SJCRH30 (cell line): ENCODE data around the gene GPC5. TPM values are rescaled to one million over a fixed set of nuclear protein-coding genes. Genes with fewer than 3 reads are reported as not detected.

Source experiments
- DNase-seq, 2 experiments: peaks; one replicate each; pipeline ENCODE4 v3.0.0-alpha.2; 2015 to 2020
- H3K27ac ChIP-seq: fragments of 250-450 bp; sonication (Bioruptor Pico); 2 replicates; pipeline ENCODE4 v1.5.1; 2020; ENCODE audit warnings: mild to moderate bottlenecking, moderate library complexity
- H3K27me3 ChIP-seq: fragments of 250-450 bp; sonication (Bioruptor Pico); 2 replicates; pipeline ENCODE4 v1.5.1; 2020; ENCODE audit warnings: mild to moderate bottlenecking, moderate library complexity
- H3K36me3 ChIP-seq: fragments of 250-450 bp; sonication (Bioruptor Pico); 2 replicates; pipeline ENCODE4 v1.5.1; 2020; ENCODE audit warnings: mild to moderate bottlenecking, moderate library complexity
- H3K4me1 ChIP-seq: fragments of 250-450 bp; sonication (Bioruptor Pico); 2 replicates; pipeline ENCODE4 v1.5.1; 2020; ENCODE audit warnings: mild to moderate bottlenecking, moderate library complexity
- H3K4me3 ChIP-seq: fragments of 250-450 bp; sonication (Bioruptor Pico); 2 replicates; pipeline ENCODE4 v1.5.1; 2020; ENCODE audit warnings: mild to moderate bottlenecking, moderate library complexity
- H3K9me3 ChIP-seq: fragments of 250-450 bp; sonication (Bioruptor Pico); replicated peaks from 2 replicates; pipeline ENCODE4 v1.5.1; 2020; ENCODE audit warnings: mild to moderate bottlenecking, moderate library complexity
- total RNA-seq: library from RNA; depleted of rRNA; stranded (reverse); fragments of >200 nt; shearing (Covaris generic); gene quantifications from 2 replicates; pipeline ENCODE4 v1.2.3, GENCODE V29; 2014

Gene GPC5
- total RNA-seq, 1 experiment from 2014 or later = 0.49 TPM

DNA sequence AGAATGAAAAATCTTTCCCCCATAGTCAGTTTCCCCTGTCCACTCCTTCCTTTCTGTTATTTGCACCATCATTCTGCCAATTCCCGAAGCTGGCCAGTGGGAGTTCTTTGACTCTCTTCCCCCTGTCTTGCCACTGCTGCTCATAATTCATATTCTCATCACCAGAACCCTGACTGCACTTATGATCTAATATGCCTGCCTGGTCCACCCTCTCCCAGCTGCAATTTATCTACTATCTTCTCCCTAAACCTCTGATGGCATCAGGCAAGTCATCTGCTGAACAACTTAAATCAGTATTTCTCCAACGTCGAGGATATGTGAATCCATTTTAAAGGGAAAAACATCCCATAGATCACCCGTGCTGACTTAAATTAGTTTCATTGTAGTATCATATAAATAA is 1370.2 kb downstream of the GPC5 start:
- H3K27ac ChIP-seq = no peak overlapping the region
- no peaks in the 10 kb centered on the region for H3K9me3 ChIP-seq
- H3K27me3 ChIP-seq = no peaks in the 10 kb centered on the region; the same call in 1 of the 2 replicates
- no peak overlapping the region for H3K4me3 ChIP-seq
- DNase-seq = no peak
- no peaks in the 10 kb centered on the region for H3K4me1 ChIP-seq
- H3K36me3 ChIP-seq = no peaks in the 10 kb centered on the region

GRCh38 chr13:92769046-92769445 is 1370.6 kb downstream of the GPC5 start:
- H3K27me3 ChIP-seq = no peaks in the 10 kb centered on the region; the same call in 1 of the 2 replicates
- no peak overlapping the region for H3K27ac ChIP-seq
- DNase-seq = no peak
- no peaks in the 10 kb centered on the region for H3K9me3 ChIP-seq
- H3K4me1 ChIP-seq = no peaks in the 10 kb centered on the region
- no peak overlapping the region for H3K4me3 ChIP-seq
- no peaks in the 10 kb centered on the region for H3K36me3 ChIP-seq

DNA sequence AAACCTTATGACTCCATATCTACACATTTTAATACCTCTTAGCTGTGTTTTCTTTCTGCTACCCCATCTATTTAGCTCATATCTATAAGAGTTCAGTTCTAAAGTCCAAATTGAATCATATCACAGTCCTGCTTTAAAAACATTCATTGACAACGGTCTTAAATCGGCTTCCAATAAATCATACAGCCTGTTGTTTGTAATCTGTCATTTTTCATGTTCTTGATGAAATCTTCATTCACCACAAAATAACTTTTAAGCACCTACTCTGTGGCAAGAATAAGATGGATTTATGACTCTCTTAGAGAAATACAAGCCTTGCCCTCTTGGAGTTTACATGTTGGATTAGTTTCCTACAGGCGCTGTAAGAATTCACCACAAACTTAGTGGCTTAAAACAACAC is 1377.2 kb downstream of the GPC5 start:
- DNase-seq = no peak
- Histone ChIP-seq H3K9me3 (no peaks in the 10 kb centered on the region), H3K27ac (no peak overlapping the region), H3K36me3 (no peaks in the 10 kb centered on the region), H3K4me1 (no peaks in the 10 kb centered on the region), H3K27me3 (no peaks in the 10 kb centered on the region), H3K4me3 (no peak overlapping the region)

DNA sequence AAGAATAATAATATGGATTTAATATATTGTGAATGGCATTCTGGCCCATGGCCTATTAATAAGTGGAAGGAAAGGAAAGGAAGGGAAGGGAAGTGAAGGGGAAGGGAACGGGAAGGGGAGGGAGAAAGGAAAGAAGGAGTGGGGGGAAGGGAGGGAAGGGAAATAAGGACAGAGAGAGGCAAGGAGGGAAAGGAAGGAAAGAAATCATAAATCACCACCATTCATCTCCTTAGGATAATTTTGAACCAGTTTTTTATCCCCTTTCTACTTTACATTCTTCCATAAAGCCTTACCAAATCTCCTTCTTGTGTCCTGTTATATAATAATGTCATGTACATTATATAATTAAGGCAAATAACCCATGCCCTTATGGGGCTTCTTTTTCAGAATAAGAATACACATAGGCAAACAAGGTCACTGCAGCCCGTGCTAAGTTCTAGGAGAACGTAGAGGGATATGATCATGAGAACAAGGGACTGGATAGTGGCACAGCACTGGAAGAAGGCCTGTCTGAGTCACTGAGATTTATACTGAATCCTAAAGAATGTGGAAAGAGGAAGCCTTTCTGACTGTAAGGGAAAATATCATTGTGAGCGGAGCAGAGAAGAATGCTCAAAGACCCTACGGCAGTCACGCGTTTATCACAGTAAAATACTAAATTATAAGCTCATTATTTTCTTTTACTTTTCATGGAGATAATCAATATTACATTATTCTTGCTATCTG is 1383.7 kb downstream of the GPC5 start:
- Histone ChIP-seq H3K27ac (no peak overlapping the region), H3K9me3 (no peaks in the 10 kb centered on the region), H3K27me3 (no peaks in the 10 kb centered on the region), H3K36me3 (no peaks in the 10 kb centered on the region), H3K4me1 (no peaks in the 10 kb centered on the region), H3K4me3 (no peak overlapping the region)
- DNase-seq = no peak

DNA sequence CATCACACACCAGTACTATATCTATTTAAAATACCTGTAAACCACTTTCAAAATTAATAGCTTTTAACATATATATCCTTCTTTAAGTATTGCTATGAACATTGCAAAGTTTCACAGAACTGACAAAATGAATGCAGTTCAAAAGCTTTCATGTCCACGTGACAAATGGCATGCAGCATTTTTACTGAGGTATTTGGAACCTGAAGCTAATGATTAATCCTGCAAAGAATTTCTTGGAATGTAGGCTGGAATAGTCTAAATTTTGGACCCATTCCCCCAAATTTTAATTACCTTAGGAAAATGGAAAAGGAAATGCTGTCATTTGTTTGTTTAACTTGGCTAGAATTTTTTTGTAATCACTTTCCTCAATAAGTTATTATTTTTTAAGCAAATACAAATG is 1404.4 kb downstream of the GPC5 start:
- peaks cover 21% of the 10 kb centered on the region for H3K4me1 ChIP-seq
- no peaks in the 10 kb centered on the region; the same call in 1 of the 2 replicates for H3K9me3 ChIP-seq
- no peak for DNase-seq
- H3K27me3 ChIP-seq = no peaks in the 10 kb centered on the region
- H3K36me3 ChIP-seq = no peaks in the 10 kb centered on the region
- no peak overlapping the region for H3K4me3 ChIP-seq
- no peak overlapping the region for H3K27ac ChIP-seq

GRCh38 chr13:92804346-92804745 is 1405.9 kb downstream of the GPC5 start:
- no peak for DNase-seq
- Histone ChIP-seq H3K36me3 (no peaks in the 10 kb centered on the region), H3K27me3 (no peaks in the 10 kb centered on the region), H3K9me3 (no peaks in the 10 kb centered on the region; the same call in 1 of the 2 replicates), H3K27ac (no peak overlapping the region), H3K4me1 (peaks cover 18% of the 10 kb centered on the region), H3K4me3 (no peak overlapping the region)

DNA sequence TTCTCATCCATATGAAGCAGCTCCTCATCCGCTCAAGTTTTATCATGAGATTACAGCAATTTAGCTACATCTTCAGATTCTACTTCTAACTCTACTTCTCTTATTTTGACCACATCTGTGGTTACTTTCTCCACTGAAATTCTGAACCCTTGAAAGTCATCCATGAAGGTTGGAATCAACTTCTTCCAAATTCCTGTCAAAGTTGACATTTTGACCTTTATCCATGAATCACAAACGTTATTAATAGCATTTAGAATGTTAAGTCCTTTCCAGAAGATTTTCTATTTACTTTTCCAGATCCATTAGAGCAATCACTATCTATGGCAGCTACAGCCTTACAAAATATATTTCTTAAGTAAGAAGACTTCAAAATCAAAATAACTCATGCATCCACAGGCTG is 1406.5 kb downstream of the GPC5 start:
- no peak overlapping the region for H3K27ac ChIP-seq
- DNase-seq = no peak

GRCh38 chr13:92805766-92806165 is 1407.3 kb downstream of the GPC5 start:
- no peaks in the 10 kb centered on the region; the same call in 1 of the 2 replicates for H3K9me3 ChIP-seq
- H3K27ac ChIP-seq = no peak overlapping the region
- H3K4me3 ChIP-seq = no peak overlapping the region
- no peaks in the 10 kb centered on the region for H3K36me3 ChIP-seq
- H3K4me1 ChIP-seq = peaks cover 7% of the 10 kb centered on the region; the same call in 1 of the 2 replicates
- H3K27me3 ChIP-seq = no peaks in the 10 kb centered on the region
- no peak for DNase-seq

More for the DNA sequence above, 1406.5 kb downstream of the GPC5 start:
- Histone ChIP-seq H3K4me1 (peaks cover 15% of the 10 kb centered on the region), H3K9me3 (no peaks in the 10 kb centered on the region; the same call in 1 of the 2 replicates), H3K36me3 (no peaks in the 10 kb centered on the region), H3K27me3 (no peaks in the 10 kb centered on the region), H3K4me3 (no peak overlapping the region)

DNA sequence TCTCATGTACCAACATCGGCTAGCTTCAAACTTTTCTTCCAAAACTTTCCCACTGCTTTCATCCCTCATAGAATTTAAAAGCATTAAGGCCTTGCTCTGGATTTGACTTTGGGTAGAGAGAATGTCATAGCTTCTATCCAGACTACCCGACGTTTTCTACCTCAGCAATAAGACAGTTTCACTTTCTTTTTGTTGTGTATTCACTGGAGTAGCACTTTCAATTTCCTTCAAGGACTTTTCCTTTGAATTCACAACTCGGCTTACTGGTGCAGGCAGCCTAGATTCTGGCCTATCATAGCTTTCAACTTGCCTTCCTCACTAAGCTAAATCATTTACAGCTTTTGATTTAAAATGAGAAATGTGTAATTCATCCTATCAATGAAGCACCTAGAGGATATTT is 1407.8 kb downstream of the GPC5 start:
- DNase-seq = no peak
- Histone ChIP-seq H3K4me3 (no peak overlapping the region), H3K27ac (no peak overlapping the region), H3K4me1 (peaks cover 6% of the 10 kb centered on the region; the same call in 1 of the 2 replicates), H3K36me3 (no peaks in the 10 kb centered on the region), H3K9me3 (no peaks in the 10 kb centered on the region; the same call in 1 of the 2 replicates), H3K27me3 (no peaks in the 10 kb centered on the region)

DNA sequence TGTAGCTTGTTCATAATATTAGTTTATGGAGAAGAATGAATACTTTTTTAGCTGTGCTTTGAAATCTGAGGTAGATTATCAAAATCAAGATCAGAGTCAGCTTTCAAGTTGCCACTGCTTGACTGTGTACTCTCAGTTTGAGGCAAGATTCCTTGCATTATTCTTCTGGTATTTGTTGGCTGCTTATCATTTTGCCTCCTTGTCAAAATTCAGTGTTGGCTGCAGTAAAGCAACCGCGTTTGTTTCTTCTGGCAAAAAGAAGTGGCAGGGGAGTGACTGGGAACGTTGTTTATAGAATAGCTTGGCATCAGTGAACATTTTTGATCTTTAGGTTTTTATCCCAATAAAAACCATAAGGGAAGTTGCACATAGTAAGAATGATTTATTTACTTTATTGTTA is 1408.9 kb downstream of the GPC5 start:
- DNase-seq = no peak
- Histone ChIP-seq H3K27me3 (no peaks in the 10 kb centered on the region), H3K4me1 (peaks cover 6% of the 10 kb centered on the region; the same call in 1 of the 2 replicates), H3K27ac (no peak overlapping the region), H3K9me3 (peaks cover 2% of the 10 kb centered on the region; the same call in 1 of the 2 replicates), H3K36me3 (no peaks in the 10 kb centered on the region), H3K4me3 (no peak overlapping the region)

DNA sequence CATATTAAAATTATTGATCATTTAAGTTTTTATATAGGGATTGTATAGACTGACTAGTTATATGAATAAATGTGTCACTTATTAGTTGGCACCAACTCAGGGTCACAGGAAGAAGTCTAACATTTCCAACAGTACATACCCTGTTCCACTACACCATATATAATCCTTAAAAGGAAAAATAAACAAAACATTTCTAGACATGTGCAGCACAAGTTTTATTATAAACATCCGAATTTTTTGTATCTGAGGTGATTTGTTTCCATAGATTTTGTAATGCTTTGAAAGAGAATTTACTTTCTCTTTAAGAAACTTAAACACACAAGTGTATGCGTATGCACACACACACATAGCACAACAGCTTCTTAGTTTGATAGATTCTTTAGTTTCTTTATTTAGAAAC is 1409.5 kb downstream of the GPC5 start:
- Histone ChIP-seq H3K4me3 (no peak overlapping the region), H3K36me3 (no peaks in the 10 kb centered on the region), H3K9me3 (0 out of 2 replicates have a peak, but pooled peaks cover 2% of the 10 kb centered on the region), H3K4me1 (peaks cover 6% of the 10 kb centered on the region; the same call in 1 of the 2 replicates), H3K27ac (no peak overlapping the region), H3K27me3 (no peaks in the 10 kb centered on the region)
- no peak for DNase-seq

DNA sequence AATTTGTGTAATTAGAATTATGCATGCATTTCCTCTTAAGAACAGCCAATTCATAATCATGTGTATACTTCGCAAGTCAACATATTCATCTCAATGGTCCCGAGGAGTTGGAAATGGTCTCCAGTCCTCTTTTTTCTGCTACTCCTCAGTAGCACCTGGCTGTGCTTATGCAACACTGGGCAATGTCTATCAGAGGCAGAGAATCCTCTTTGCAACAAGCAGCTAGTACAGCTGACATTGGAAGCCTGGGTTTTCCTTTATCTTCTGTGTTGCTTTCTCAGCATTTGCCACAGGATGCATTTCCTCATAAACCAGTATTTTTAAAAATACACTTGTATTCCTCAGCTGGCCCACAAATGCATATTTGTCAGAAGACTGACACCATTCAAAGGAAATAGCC is 1422.9 kb downstream of the GPC5 start:
- no peaks in the 10 kb centered on the region for H3K36me3 ChIP-seq
- H3K4me3 ChIP-seq = no peak overlapping the region
- H3K4me1 ChIP-seq = peaks cover 6% of the 10 kb centered on the region; the same call in 1 of the 2 replicates
- no peak overlapping the region for H3K27ac ChIP-seq
- no peaks in the 10 kb centered on the region for H3K9me3 ChIP-seq
- no peak for DNase-seq
- H3K27me3 ChIP-seq = no peaks in the 10 kb centered on the region

GRCh38 chr13:92823059-92823458 is 1424.6 kb downstream of the GPC5 start:
- H3K27ac ChIP-seq = no peak overlapping the region
- H3K4me3 ChIP-seq = no peak overlapping the region
- no peak for DNase-seq
- no peaks in the 10 kb centered on the region for H3K36me3 ChIP-seq
- no peaks in the 10 kb centered on the region for H3K9me3 ChIP-seq
- no peaks in the 10 kb centered on the region for H3K27me3 ChIP-seq
- H3K4me1 ChIP-seq = peaks cover 6% of the 10 kb centered on the region; the same call in 1 of the 2 replicates

GRCh38 chr13:92825938-92826596 is 1427.6 kb downstream of the GPC5 start:
- Histone ChIP-seq H3K9me3 (no peaks in the 10 kb centered on the region), H3K4me3 (no peak overlapping the region), H3K4me1 (peaks cover 6% of the 10 kb centered on the region; the same call in 1 of the 2 replicates), H3K27me3 (no peaks in the 10 kb centered on the region), H3K27ac (no peak overlapping the region), H3K36me3 (no peaks in the 10 kb centered on the region)
- peak in 1 of 2 experiments; percentile 5 for DNase-seq

DNA sequence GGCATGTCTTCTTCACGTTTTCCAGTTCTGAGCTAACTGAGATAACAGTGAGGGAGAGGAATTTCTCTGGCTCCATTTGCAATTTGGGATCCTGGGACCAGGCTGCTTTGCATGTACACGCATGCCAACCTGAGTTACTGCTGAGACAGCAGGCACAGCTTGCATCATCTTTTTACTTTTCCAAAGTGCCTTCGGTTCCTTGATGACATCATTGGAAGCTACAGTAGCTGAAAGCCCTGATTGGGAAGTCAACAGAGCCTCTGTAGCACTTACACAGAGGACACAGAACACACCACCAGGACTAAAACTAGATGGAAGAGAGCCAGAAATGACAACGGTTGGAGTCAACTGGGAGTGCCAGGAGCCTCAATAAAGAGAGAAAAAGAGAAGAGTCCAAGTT is 1429.1 kb downstream of the GPC5 start:
- peaks cover 6% of the 10 kb centered on the region; the same call in 1 of the 2 replicates for H3K4me1 ChIP-seq
- no peak for DNase-seq
- H3K36me3 ChIP-seq = no peaks in the 10 kb centered on the region
- H3K4me3 ChIP-seq = no peak overlapping the region
- no peaks in the 10 kb centered on the region for H3K9me3 ChIP-seq
- no peak overlapping the region for H3K27ac ChIP-seq
- no peaks in the 10 kb centered on the region for H3K27me3 ChIP-seq
